Muscle layer of colon (tissue), 2 donors: ENCODE results near the gene SYNE1.

Experiments
- H3K27ac ChIP-seq: one replicate; pipeline ENCODE4 v1.7.0; 2013; ENCODE audit warnings: low read depth, mild to moderate bottlenecking, low read length, moderate library complexity
- H3K27me3 ChIP-seq, 2 donors: one replicate each; pipeline ENCODE4 v1.7.0; 2013; ENCODE audit warnings: low read length in 2 of 2, mild to moderate bottlenecking in 2 of 2; ENCODE audit not compliant: insufficient read depth in 2 of 2, control insufficient read depth in 1 of 2
- H3K36me3 ChIP-seq: one replicate; pipeline ENCODE4 v1.7.0; 2013; ENCODE audit warnings: mild to moderate bottlenecking, low read length; ENCODE audit not compliant: insufficient read depth
- H3K4me1 ChIP-seq: one replicate; pipeline ENCODE4 v1.7.0; 2013; ENCODE audit warnings: mild to moderate bottlenecking, low read length; ENCODE audit not compliant: insufficient read depth
- H3K4me3 ChIP-seq, 2 donors: one replicate each; pipeline ENCODE4 v1.7.0; 2013; ENCODE audit warnings: low read length in 2 of 2, low read depth in 1 of 2, mild to moderate bottlenecking in 1 of 2, moderate library complexity in 1 of 2
- H3K9ac ChIP-seq: one replicate; pipeline ENCODE4 v1.7.0; 2013; ENCODE audit warnings: low read length
- H3K9me3 ChIP-seq: one replicate; pipeline ENCODE4 v1.7.0; 2013; ENCODE audit warnings: mild to moderate bottlenecking, low read length
- donor health status: abdominal sarcoma.
- donor health status: Adenocarcinoma of cecum.

The SYNE1 gene

GRCh38 chr6:152380993-152381898 is 255.9 kb downstream of the SYNE1 start:
- H3K4me1 ChIP-seq = peaks cover 19% of the 10 kb centered on the region
- peak overlapping the region; percentile 63 to 85 for H3K4me3 ChIP-seq
- H3K9ac ChIP-seq = peak overlapping the region; percentile 66
- H3K27ac ChIP-seq = peak overlapping the region; percentile 97
- H3K36me3 ChIP-seq = peaks cover 2% of the 10 kb centered on the region
- H3K9me3 ChIP-seq = no peaks in the 10 kb centered on the region
- H3K27me3 ChIP-seq = no peaks in the 10 kb centered on the region

- no peaks in the 10 kb centered on the region for H3K9me3 ChIP-seq
- H3K4me3 ChIP-seq = peak overlapping the region; percentile 63 to 85
- H3K9ac ChIP-seq = peak overlapping the region; percentile 66
- peaks cover 19% of the 10 kb centered on the region for H3K4me1 ChIP-seq
- peaks cover 5% of the 10 kb centered on the region for H3K36me3 ChIP-seq
- peak overlapping the region; percentile 97 for H3K27ac ChIP-seq
- no peaks in the 10 kb centered on the region for H3K27me3 ChIP-seq
Observed at GRCh38 chr6:152380351-152380767, 256.8 kb downstream of the SYNE1 start.

GRCh38 chr6:152379423-152379822 is 257.7 kb downstream of the SYNE1 start:
- Histone ChIP-seq H3K9me3 (no peaks in the 10 kb centered on the region), H3K4me1 (peaks cover 20% of the 10 kb centered on the region), H3K27me3 (no peaks in the 10 kb centered on the region), H3K36me3 (peaks cover 5% of the 10 kb centered on the region), H3K27ac (peak overlapping the region; percentile 97), H3K4me3 (peak overlapping the region; percentile 12 to 85), H3K9ac (peak overlapping the region; percentile 66)

- Histone ChIP-seq H3K9me3 (no peaks in the 10 kb centered on the region), H3K36me3 (peaks cover 10% of the 10 kb centered on the region), H3K4me3 (peak overlapping the region in 1 of 2 donors; percentile 41), H3K27me3 (no peaks in the 10 kb centered on the region), H3K9ac (peak overlapping the region; percentile 40), H3K27ac (peak overlapping the region; percentile 55), H3K4me1 (peaks cover 25% of the 10 kb centered on the region)
Observed at GRCh38 chr6:152378169-152378568, 259.0 kb downstream of the SYNE1 start.

- H3K27ac ChIP-seq = no peak overlapping the region
- no peak overlapping the region for H3K9ac ChIP-seq
- no peaks in the 10 kb centered on the region for H3K9me3 ChIP-seq
- H3K36me3 ChIP-seq = peaks cover 29% of the 10 kb centered on the region
- peaks cover 17% of the 10 kb centered on the region for H3K4me1 ChIP-seq
- no peak overlapping the region for H3K4me3 ChIP-seq
- no peaks in the 10 kb centered on the region for H3K27me3 ChIP-seq
Observed at GRCh38 chr6:152375197-152375596, 262.0 kb downstream of the SYNE1 start.

GRCh38 chr6:152372945-152373344 is 264.2 kb downstream of the SYNE1 start:
- Histone ChIP-seq H3K9ac (no peak overlapping the region), H3K36me3 (peaks cover 41% of the 10 kb centered on the region), H3K27ac (no peak overlapping the region), H3K9me3 (no peaks in the 10 kb centered on the region), H3K4me3 (no peak overlapping the region), H3K4me1 (peaks cover 9% of the 10 kb centered on the region), H3K27me3 (no peaks in the 10 kb centered on the region)

- H3K4me3 ChIP-seq = no peak overlapping the region
- H3K9me3 ChIP-seq = no peaks in the 10 kb centered on the region
- no peak overlapping the region for H3K27ac ChIP-seq
- H3K4me1 ChIP-seq = peaks cover 5% of the 10 kb centered on the region
- no peaks in the 10 kb centered on the region for H3K27me3 ChIP-seq
- no peak overlapping the region for H3K9ac ChIP-seq
- peaks cover 50% of the 10 kb centered on the region for H3K36me3 ChIP-seq
Observed at GRCh38 chr6:152371775-152372174, 265.4 kb downstream of the SYNE1 start.

GRCh38 chr6:152368751-152369624 is 268.2 kb downstream of the SYNE1 start:
- no peaks in the 10 kb centered on the region for H3K27me3 ChIP-seq
- H3K4me1 ChIP-seq = peaks cover under 1% of the 10 kb centered on the region
- no peak overlapping the region for H3K9ac ChIP-seq
- H3K4me3 ChIP-seq = peak overlapping the region in 1 of 2 donors; percentile 13
- H3K27ac ChIP-seq = peak overlapping the region; percentile 41
- H3K36me3 ChIP-seq = peaks cover 56% of the 10 kb centered on the region
- H3K9me3 ChIP-seq = no peaks in the 10 kb centered on the region

GRCh38 chr6:152364866-152365265 is 272.3 kb downstream of the SYNE1 start:
- Histone ChIP-seq H3K4me3 (no peak overlapping the region), H3K27ac (no peak overlapping the region), H3K27me3 (no peaks in the 10 kb centered on the region), H3K9ac (no peak overlapping the region), H3K9me3 (no peaks in the 10 kb centered on the region), H3K4me1 (no peaks in the 10 kb centered on the region), H3K36me3 (peaks cover 66% of the 10 kb centered on the region)

GRCh38 chr6:152360034-152360433 is 277.1 kb downstream of the SYNE1 start:
- H3K4me1 ChIP-seq = no peaks in the 10 kb centered on the region
- H3K9me3 ChIP-seq = no peaks in the 10 kb centered on the region
- no peak overlapping the region for H3K9ac ChIP-seq
- no peak overlapping the region for H3K4me3 ChIP-seq
- no peak overlapping the region for H3K27ac ChIP-seq
- peaks cover 71% of the 10 kb centered on the region for H3K36me3 ChIP-seq
- no peaks in the 10 kb centered on the region for H3K27me3 ChIP-seq

- H3K9ac ChIP-seq = no peak overlapping the region
- no peaks in the 10 kb centered on the region for H3K27me3 ChIP-seq
- no peak overlapping the region for H3K4me3 ChIP-seq
- H3K36me3 ChIP-seq = peaks cover 75% of the 10 kb centered on the region
- H3K4me1 ChIP-seq = no peaks in the 10 kb centered on the region
- H3K27ac ChIP-seq = no peak overlapping the region
- no peaks in the 10 kb centered on the region for H3K9me3 ChIP-seq
Observed at GRCh38 chr6:152356662-152357061, 280.5 kb downstream of the SYNE1 start.
